ENCODE results near the gene FBF1. TPM values are rescaled to one million over a fixed set of nuclear protein-coding genes. Genes with fewer than 3 reads are reported as not detected.

The FBF1 gene
- 15.0 and 21.7 TPM in 2 replicates for total RNA-seq

GRCh38 chr17:75940727-75941441 is at the start of gene FBF1:
Gene FBF1, minus strand, starts transcription at chr17:75941042. Its CDS starts 2,893 bp downstream, at chr17:75938149.

GRCh38 chr17:75978938-75979704 is 38.3 kb upstream of the FBF1 start, which contains the start of the genes ACOX1 and TEN1:
Gene ACOX1, minus strand, starts transcription at chr17:75979166. Its CDS starts 93 bp downstream, at chr17:75979073.
Gene TEN1, plus strand, starts transcription at chr17:75979240. Its CDS starts 6,953 bp downstream, at chr17:75986193.

GRCh38 chr17:75904749-75905521 is 35.9 kb downstream of the FBF1 start, which contains the start of gene MRPL38:
Gene MRPL38, minus strand, starts transcription at chr17:75904884. Its CDS starts 9 bp downstream, at chr17:75904875.

GRCh38 chr17:75896415-75897159 is 44.3 kb downstream of the FBF1 start, which contains the start of gene TRIM65:
Gene TRIM65, minus strand, starts transcription at chr17:75896951. Its CDS starts 14 bp downstream, at chr17:75896937.

GRCh38 chr17:75878174-75878998 is 62.5 kb downstream of the FBF1 start, which contains the start of gene TRIM47:
Gene TRIM47, minus strand, starts transcription at chr17:75878581. Its CDS starts 33 bp downstream, at chr17:75878548.

Other genes with a start within 250 kb of the FBF1 start
- under 0.01 and 0.38 TPM in 2 replicates for gene ITGB4, start 219.6 kb downstream of the FBF1 start, total RNA-seq
- 29.3 and 49.1 TPM in 2 replicates for gene GALK1, start 175.8 kb downstream of the FBF1 start, total RNA-seq
- gene UNK, start 156.2 kb downstream of the FBF1 start, total RNA-seq = 8.2 and 9.4 TPM in 2 replicates
- gene UNC13D, start 96.6 kb downstream of the FBF1 start, total RNA-seq = 0.19 and 0.85 TPM in 2 replicates
- 19.4 and 23.1 TPM in 2 replicates for gene WBP2, start 85.7 kb downstream of the FBF1 start, total RNA-seq
- gene TRIM47, start 62.5 kb downstream of the FBF1 start, total RNA-seq = 7.7 and 14.1 TPM in 2 replicates
- gene TRIM65, start 44.1 kb downstream of the FBF1 start, total RNA-seq = 13.5 and 17.6 TPM in 2 replicates
- 25.9 and 28.2 TPM in 2 replicates for gene MRPL38, start 36.2 kb downstream of the FBF1 start, total RNA-seq
- 52.4 and 54.8 TPM in 2 replicates for gene ACOX1, start 38.1 kb upstream of the FBF1 start, total RNA-seq
- 8.2 and 8.6 TPM in 2 replicates for gene TEN1, start 38.2 kb upstream of the FBF1 start, total RNA-seq
- 0.28 and 0.38 TPM in 2 replicates for gene CDK3, start 59.8 kb upstream of the FBF1 start, total RNA-seq
- under 0.01 TPM in 2 replicates for gene EVPL, start 86.3 kb upstream of the FBF1 start, total RNA-seq
- 25.1 and 42.2 TPM in 2 replicates for gene SRP68, start 131.5 kb upstream of the FBF1 start, total RNA-seq
- under 0.01 TPM in 1 of 2 replicates, not detected in the other for gene GALR2, start 133.7 kb upstream of the FBF1 start, total RNA-seq
- gene ZACN, start 138.1 kb upstream of the FBF1 start, total RNA-seq = not detected in 2 replicates
- gene EXOC7, start 162.7 kb upstream of the FBF1 start, total RNA-seq = 82.9 and 87.0 TPM in 2 replicates
- gene FOXJ1, start 200.2 kb upstream of the FBF1 start, total RNA-seq = not detected in 2 replicates

Data from regular cardiac myocyte (primary cell).